ENCODE data around the gene ACTL7B. TPM values are rescaled to one million over a fixed set of nuclear protein-coding genes. Genes with fewer than 3 reads are reported as not detected.

Gene ACTL7B
- total RNA-seq, 1 donor from 2014 or later: 0.11 TPM

DNA sequence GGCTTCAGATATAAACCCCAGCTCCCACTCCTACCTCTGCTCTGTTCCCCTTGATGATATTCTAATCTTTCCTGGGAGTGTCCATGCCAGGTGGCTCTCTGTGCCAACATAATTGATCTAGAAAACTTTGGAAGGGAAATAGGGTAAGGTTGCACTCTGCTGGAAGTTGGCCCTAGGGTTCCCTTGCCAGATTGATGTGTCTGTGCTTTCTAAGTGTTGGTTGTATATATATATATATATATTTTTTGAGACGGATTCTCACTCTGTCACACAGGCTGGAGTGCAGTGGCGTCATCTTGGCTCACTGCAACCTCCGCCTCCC, 23.6 kb downstream of the ACTL7B start:
- H3K4me3 Mint-ChIP-seq (ENCODE audit: low read depth): no peak overlapping the region
- peaks cover 6% of the 10 kb centered on the region for H3K4me1 Mint-ChIP-seq (ENCODE audit: low read depth)
- H3K27ac Mint-ChIP-seq: no peak overlapping the region
- intact Hi-C loops (cut with micrococcal nuclease): no loop called here
- no peaks in the 10 kb centered on the region for H3K27me3 Mint-ChIP-seq (ENCODE audit: low read depth)
- no peaks in the 10 kb centered on the region for H3K9me3 Mint-ChIP-seq
- DNase-seq (ENCODE audit: low spot score): no peak
- no peaks in the 10 kb centered on the region for H3K36me3 Mint-ChIP-seq (ENCODE audit: low read depth)

DNA sequence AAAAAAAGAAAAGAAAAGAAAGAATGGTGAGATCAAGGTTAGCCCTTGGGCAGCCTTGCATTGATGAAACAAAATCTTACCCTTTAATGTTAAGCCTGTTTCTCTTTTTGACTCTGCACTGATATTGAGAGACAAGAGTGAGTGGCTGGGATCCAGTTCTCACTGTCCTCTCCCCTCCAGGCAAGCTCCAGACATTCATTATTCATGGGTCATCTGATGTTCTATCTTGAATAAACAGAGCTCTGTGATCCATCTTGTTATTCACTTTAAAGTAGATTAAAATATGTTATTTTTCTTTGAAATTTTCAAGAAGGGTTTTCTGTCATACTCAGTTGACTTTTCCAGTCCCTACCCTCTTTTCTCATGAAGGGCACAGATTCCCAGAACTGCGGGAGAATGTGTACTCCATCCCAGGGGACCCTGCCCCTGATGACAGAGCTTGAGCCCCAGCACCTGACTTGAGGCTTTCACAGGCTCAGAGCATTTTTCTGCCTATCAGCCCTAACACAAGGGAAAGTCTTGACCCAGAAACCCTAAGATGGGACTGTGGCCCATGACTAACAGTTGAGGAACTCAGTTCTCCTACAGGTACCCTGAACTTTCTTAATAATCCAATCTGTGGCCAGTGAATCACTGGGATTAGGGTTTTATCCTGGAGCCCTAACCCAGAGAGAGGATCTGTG, 24.1 kb downstream of the ACTL7B start:
- H3K9me3 Mint-ChIP-seq: no peaks in the 10 kb centered on the region
- no peak for DNase-seq (ENCODE audit: low spot score)
- no peak overlapping the region for H3K4me3 Mint-ChIP-seq (ENCODE audit: low read depth)
- H3K36me3 Mint-ChIP-seq (ENCODE audit: low read depth): no peaks in the 10 kb centered on the region
- H3K27ac Mint-ChIP-seq: no peak overlapping the region
- H3K27me3 Mint-ChIP-seq (ENCODE audit: low read depth): no peaks in the 10 kb centered on the region
- peaks cover 6% of the 10 kb centered on the region for H3K4me1 Mint-ChIP-seq (ENCODE audit: low read depth)
- intact Hi-C loops (cut with micrococcal nuclease): no loop called here

DNA sequence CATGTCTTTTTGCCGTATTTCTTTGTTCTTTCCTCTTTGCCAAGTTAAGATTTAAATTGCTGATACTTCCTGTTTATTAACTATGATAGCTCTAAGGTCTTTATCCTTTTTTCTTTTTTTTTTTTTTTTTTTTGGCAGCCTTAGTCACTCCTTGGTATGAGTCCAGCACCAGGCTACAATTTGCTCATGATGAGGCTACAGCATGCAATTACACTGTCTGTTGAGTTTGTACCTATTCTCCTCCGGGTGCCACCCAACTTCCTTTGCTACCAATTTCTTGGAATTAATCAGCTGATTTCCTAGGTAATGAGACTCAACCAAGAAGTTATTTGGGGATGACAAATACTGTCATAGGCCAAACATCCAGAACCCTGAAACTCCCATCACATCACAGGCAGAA, 25.5 kb downstream of the ACTL7B start:
- no peak overlapping the region for H3K4me3 Mint-ChIP-seq (ENCODE audit: low read depth)
- no peaks in the 10 kb centered on the region for H3K9me3 Mint-ChIP-seq
- intact Hi-C loops (cut with micrococcal nuclease): no loop called here
- no peaks in the 10 kb centered on the region for H3K27me3 Mint-ChIP-seq (ENCODE audit: low read depth)
- no peak for DNase-seq (ENCODE audit: low spot score)
- no peak overlapping the region for H3K27ac Mint-ChIP-seq
- H3K36me3 Mint-ChIP-seq (ENCODE audit: low read depth): no peaks in the 10 kb centered on the region
- peaks cover 5% of the 10 kb centered on the region for H3K4me1 Mint-ChIP-seq (ENCODE audit: low read depth)

DNA sequence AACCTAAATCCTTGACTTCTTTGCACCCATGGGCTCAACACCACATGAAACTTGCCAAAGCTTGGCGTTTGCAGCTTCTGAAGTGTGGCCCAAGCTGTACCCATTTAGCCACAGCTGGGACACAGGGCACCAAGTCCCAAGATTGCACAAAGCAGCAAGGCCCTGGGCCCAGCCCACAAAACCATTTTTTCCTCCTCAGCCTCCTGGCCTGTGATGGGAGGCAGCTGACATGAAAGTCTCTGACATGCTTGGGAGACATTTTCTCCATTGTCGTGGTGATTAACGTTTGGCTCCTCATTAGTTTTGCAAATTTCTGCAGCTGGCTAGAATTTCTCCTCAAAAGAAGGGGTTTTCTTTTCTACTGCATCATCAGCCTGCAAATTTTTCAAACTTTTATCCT, 32.0 kb downstream of the ACTL7B start:
- no peak overlapping the region for H3K4me3 Mint-ChIP-seq (ENCODE audit: low read depth)
- intact Hi-C loops (cut with micrococcal nuclease): no loop called here
- no peak for DNase-seq (ENCODE audit: low spot score)
- H3K4me1 Mint-ChIP-seq (ENCODE audit: low read depth): no peaks in the 10 kb centered on the region
- no peaks in the 10 kb centered on the region for H3K36me3 Mint-ChIP-seq (ENCODE audit: low read depth)
- H3K27me3 Mint-ChIP-seq (ENCODE audit: low read depth): no peaks in the 10 kb centered on the region
- H3K27ac Mint-ChIP-seq: no peak overlapping the region
- H3K9me3 Mint-ChIP-seq: peaks cover 15% of the 10 kb centered on the region

DNA sequence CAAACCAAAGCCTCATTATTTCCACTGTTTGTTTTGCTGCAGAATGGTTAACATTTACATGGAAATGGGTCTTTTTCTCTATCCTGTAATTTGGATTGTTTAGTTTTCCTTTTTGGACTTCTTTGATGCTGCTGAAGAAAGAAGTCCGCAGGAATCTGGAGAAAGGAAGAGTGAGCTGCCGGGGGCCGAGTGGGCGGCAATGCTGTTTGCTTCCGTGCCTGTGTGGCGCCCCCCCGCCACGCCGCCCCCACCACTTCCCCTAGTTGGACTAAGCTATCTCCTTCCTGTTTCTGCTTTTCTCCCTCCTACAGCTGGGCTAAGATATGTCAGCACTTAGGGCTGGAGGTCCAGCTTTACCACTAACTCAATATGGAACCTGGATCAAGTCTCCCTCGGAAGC, 39.7 kb downstream of the ACTL7B start:
- Mint-ChIP-seq H3K4me3 (ENCODE audit: low read depth) (no peak overlapping the region), H3K27me3 (ENCODE audit: low read depth) (peaks cover 7% of the 10 kb centered on the region)

DNA sequence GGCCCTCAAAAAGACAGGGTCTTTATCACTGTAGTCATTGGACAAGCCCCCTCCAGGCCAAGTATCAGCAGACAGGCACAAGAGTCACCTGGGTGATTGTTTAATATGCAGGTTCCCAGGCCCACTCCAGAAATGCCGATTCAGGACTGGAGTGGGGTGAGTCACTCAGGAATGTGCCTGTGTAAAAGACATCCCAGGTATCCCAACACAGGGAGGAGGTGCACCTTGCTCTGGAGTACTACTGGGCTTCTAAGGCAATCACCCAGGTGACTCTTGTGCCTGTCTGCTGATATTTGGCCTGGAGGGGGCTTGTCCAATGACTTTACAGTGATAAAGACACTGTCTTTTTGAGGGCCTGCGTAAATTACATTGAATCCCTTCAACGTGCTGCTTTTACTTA, 40.6 kb downstream of the ACTL7B start:
- Mint-ChIP-seq H3K4me1 (ENCODE audit: low read depth) (peaks cover 6% of the 10 kb centered on the region), H3K9me3 (no peaks in the 10 kb centered on the region), H3K36me3 (ENCODE audit: low read depth) (no peaks in the 10 kb centered on the region), H3K4me3 (ENCODE audit: low read depth) (no peak overlapping the region), H3K27me3 (ENCODE audit: low read depth) (peaks cover 7% of the 10 kb centered on the region), H3K27ac (no peak overlapping the region)
- DNase-seq (ENCODE audit: low spot score): no peak
- intact Hi-C loops (cut with micrococcal nuclease): no loop called here

More for the DNA sequence above, 39.7 kb downstream of the ACTL7B start:
- no peaks in the 10 kb centered on the region for H3K9me3 Mint-ChIP-seq
- no peaks in the 10 kb centered on the region for H3K36me3 Mint-ChIP-seq (ENCODE audit: low read depth)
- DNase-seq (ENCODE audit: low spot score): no peak
- H3K27ac Mint-ChIP-seq: no peak overlapping the region
- peaks cover 6% of the 10 kb centered on the region for H3K4me1 Mint-ChIP-seq (ENCODE audit: low read depth)
- intact Hi-C loops (cut with micrococcal nuclease): no loop called here

DNA sequence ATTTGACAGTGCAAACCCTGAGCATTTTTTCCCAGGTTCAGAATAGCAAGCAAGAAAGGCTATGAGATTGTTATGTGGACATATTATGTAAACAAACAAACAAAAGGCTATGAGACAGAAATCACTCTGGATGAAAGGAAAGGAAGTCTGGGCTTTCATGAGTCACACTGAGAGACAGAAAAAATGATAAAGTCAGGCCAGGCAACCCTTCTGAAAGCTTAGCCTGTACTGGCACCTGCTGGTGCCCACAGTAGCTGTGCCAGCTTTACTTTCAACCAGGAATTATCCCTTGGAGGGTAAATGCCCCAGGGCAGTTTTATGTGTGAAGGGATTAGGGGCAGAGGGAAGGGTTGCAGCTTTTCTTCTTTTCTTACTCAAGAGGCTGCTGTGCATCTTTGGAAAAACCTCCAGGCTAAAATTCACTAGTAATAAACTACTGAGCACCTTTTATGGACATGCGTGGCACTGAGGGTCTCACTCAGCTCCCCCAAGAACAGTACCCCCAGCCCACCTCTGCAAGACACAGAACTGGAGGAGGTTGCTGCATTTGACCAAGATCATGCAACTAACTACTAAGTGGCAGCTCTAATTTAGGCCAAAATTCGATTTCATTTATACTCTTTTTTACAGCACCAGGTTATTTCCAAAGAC, 41.7 kb downstream of the ACTL7B start:
- DNase-seq (ENCODE audit: low spot score): no peak
- intact Hi-C loops (cut with micrococcal nuclease): no loop called here
- peaks cover 7% of the 10 kb centered on the region for H3K27me3 Mint-ChIP-seq (ENCODE audit: low read depth)
- no peaks in the 10 kb centered on the region for H3K9me3 Mint-ChIP-seq
- H3K4me1 Mint-ChIP-seq (ENCODE audit: low read depth): peaks cover 6% of the 10 kb centered on the region
- H3K27ac Mint-ChIP-seq: no peak overlapping the region
- H3K4me3 Mint-ChIP-seq (ENCODE audit: low read depth): no peak overlapping the region
- no peaks in the 10 kb centered on the region for H3K36me3 Mint-ChIP-seq (ENCODE audit: low read depth)

DNA sequence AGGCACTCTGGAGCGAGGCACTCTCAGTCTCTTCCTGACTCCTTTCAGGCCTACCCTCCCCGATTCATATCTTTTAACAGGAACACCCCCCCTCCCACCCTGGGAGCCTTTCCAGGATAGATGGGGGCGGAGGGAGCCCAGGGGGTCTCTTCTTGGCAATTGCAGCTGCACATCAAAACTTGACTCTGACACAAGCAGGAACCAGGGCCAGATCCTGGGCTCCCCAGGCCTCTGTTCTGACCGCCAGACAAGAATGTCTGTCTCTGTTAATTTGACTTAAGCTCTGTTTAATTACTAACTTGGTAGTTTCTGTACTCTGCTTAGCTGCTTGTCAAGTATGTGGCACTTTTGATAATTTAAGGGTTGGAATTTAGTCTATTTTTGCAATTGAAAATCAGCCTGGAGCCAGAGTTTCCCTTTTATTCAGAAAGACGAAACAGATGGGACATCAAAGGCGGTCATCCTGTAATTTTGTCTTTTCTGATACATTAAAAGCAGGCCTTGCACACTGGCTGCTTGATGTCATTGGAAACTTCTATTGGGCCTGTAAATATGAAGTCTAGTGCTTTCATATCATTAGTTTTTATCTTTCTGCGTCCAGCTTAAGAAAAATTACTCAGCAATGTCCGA, 43.3 kb downstream of the ACTL7B start:
- Mint-ChIP-seq H3K36me3 (ENCODE audit: low read depth) (no peaks in the 10 kb centered on the region), H3K9me3 (no peaks in the 10 kb centered on the region), H3K4me1 (ENCODE audit: low read depth) (peaks cover 6% of the 10 kb centered on the region), H3K4me3 (ENCODE audit: low read depth) (no peak overlapping the region), H3K27ac (no peak overlapping the region), H3K27me3 (ENCODE audit: low read depth) (peaks cover 8% of the 10 kb centered on the region)
- intact Hi-C loops (cut with micrococcal nuclease): no loop called here
- DNase-seq (ENCODE audit: low spot score): no peak

DNA sequence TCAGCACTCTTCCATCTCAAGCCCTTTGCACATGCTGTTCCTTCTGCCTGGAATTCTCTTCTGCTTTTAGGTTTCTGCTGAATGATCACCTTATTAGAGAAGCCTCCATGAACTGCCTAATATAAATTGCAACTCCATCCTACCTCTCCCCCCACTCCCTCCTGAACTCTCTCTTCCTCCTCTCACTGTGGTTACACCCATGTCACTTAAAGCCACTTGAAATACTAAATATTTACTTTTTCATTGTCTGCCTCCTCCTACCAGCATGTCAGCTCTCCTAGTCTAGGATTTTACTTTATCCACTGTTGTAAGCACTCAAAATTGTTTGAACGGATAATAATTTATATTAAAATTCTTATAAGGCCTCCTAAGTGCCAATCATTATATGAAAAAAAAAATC, 43.8 kb downstream of the ACTL7B start:
- intact Hi-C loops (cut with micrococcal nuclease): no loop called here
- Mint-ChIP-seq H3K4me3 (ENCODE audit: low read depth) (no peak overlapping the region), H3K36me3 (ENCODE audit: low read depth) (no peaks in the 10 kb centered on the region), H3K27ac (no peak overlapping the region), H3K4me1 (ENCODE audit: low read depth) (peaks cover 6% of the 10 kb centered on the region), H3K27me3 (ENCODE audit: low read depth) (peaks cover 8% of the 10 kb centered on the region), H3K9me3 (no peaks in the 10 kb centered on the region)
- DNase-seq (ENCODE audit: low spot score): no peak

DNA sequence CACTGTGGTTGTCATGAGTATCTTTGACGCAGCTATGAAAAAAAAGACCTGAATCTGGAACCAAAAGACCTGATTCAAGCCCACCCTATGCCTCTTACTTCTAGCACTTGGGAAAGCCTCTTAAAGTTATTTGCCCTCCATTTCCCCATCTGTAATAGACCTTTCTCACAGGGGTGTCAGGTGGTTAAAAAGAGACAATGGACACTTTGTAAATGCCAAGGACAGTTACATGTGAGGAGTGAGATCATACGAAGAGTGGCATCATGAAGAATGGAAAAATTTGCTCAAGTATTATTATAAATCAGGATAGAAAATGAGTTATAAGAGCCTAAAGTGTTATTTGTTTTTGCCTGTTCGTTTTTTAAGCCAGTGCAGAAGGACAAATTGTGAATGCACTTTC, 46.5 kb downstream of the ACTL7B start:
- no peak overlapping the region for H3K27ac Mint-ChIP-seq
- no peaks in the 10 kb centered on the region for H3K4me1 Mint-ChIP-seq (ENCODE audit: low read depth)
- no peaks in the 10 kb centered on the region for H3K9me3 Mint-ChIP-seq
- DNase-seq (ENCODE audit: low spot score): no peak
- intact Hi-C loops (cut with micrococcal nuclease): no loop called here
- H3K27me3 Mint-ChIP-seq (ENCODE audit: low read depth): peaks cover 4% of the 10 kb centered on the region
- no peak overlapping the region for H3K4me3 Mint-ChIP-seq (ENCODE audit: low read depth)
- no peaks in the 10 kb centered on the region for H3K36me3 Mint-ChIP-seq (ENCODE audit: low read depth)

Other genes starting within 250 kb of the ACTL7B start
- gene ACTL7A, start 6.3 kb upstream of the ACTL7B start, total RNA-seq: not detected in 2 replicates
- 31.7 and 32.7 TPM in 2 replicates for gene ELP1, start 78.1 kb upstream of the ACTL7B start, total RNA-seq
- gene ABITRAM, start 78.4 kb upstream of the ACTL7B start, total RNA-seq: 11.6 and 12.2 TPM in 2 replicates
- 19.8 and 21.6 TPM in 2 replicates for gene CTNNAL1, start 157.5 kb upstream of the ACTL7B start, total RNA-seq